Inflammatory macrophage (primary cell): ENCODE data around the gene AKTIP.

ENCODE experiments used
- DNase-seq, 2 donors: peaks; one replicate each; pipeline ENCODE4 v3.0.0-alpha.2; 2020 to 2022

The AKTIP gene

GRCh38 chr16:53476867-53477266 is 26.1 kb downstream of the AKTIP start:
- DNase-seq, result no peak

- DNase-seq, result no peak
These were observed 37.3 kb downstream of the AKTIP start for GRCh38 chr16:53465606-53466280.

GRCh38 chr16:53458635-53459034 is 44.4 kb downstream of the AKTIP start:
- no peak for DNase-seq

- DNase-seq, result no peak
These were observed 45.3 kb downstream of the AKTIP start for GRCh38 chr16:53457670-53458069.

GRCh38 chr16:53456625-53457024 is 46.4 kb downstream of the AKTIP start:
- DNase-seq, result no peak

GRCh38 chr16:53453928-53454327 is 49.1 kb downstream of the AKTIP start:
- no peak for DNase-seq

- no peak for DNase-seq
These were observed 53.0 kb downstream of the AKTIP start for GRCh38 chr16:53449816-53450517.

- no peak for DNase-seq
These were observed 56.9 kb downstream of the AKTIP start for GRCh38 chr16:53446090-53446489.

GRCh38 chr16:53445534-53445933 is 57.5 kb downstream of the AKTIP start:
- no peak for DNase-seq
